ENCODE results near the gene ILDR1.

DNA sequence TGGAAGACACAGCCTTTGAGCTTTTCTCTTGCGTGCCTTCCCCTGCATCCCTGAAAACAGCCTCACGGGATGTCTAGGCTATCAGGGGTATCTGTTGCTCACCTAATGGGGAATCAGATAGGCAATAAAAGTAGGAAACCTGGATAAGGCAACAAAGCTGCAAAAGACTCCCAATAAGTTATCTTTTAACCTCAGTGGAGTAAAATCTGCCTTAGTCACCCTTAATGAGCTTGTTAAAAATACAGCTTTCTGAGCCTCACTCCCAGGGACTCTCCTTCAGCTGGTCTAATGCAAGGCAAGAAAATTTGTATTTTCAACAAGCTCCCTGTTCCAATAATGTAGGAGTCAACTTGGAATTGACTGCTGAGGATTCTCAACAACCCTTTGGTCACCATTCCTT is 25.6 kb downstream of the ILDR1 start:
- TF ChIP-seq POLR2AphosphoS5 (IDR thresholded peaks at IDR 0.05; ENCODE audit: borderline replicate concordance, low read depth, low read length) (no peak), EZH2 (IDR thresholded peaks at IDR 0.05) (no peak), FOXP2 (optimal IDR thresholded peaks at IDR 0.05; ENCODE audit: control extremely low read depth, extremely low read length, insufficient read depth) (no peak)

Data from SK-N-MC (cell line).